ENCODE results near the gene THAP10. TPM values are rescaled to one million over a fixed set of nuclear protein-coding genes. Genes with fewer than 3 reads are reported as not detected.

THAP10 gene
- polyA plus RNA-seq, 1 of the 3 experiments (the other 2 are of a cell fraction) = 3.2 TPM

- WGBS (ENCODE audit: low lambda C conversion rate) = 95% methylated on average over 20 of the region's 20 CpGs
- no peak for DNase-seq
These were observed 60.1 kb downstream of the THAP10 start for GRCh38 chr15:70832176-70832575.

More at GRCh38 chr15:70832176-70832575, 60.1 kb downstream of the THAP10 start:
- Histone ChIP-seq H3K27ac (ENCODE audit: low read depth in 2 of 2, low read length in 1 of 2) (0 out of 4 replicates have a peak overlapping the region, but pooled peaks of 1 of the 2 experiments have one; percentile 91), H2AFZ (ENCODE audit: low read depth) (no peak overlapping the region), H3F3A (replicated peaks; ENCODE audit: insufficient read depth) (peaks cover 61% of the 10 kb centered on the region), H3K9ac (no peak overlapping the region), H3K36me3 (replicated peaks in 1 of 2; ENCODE audit: control insufficient read depth in 1 of 2, insufficient read depth in 2 of 2, low read length in 1 of 2) (peaks cover 45 to 52% of the 10 kb centered on the region in 2 experiments), H3K9me2 (no peaks in the 10 kb centered on the region), H3K4me1 (ENCODE audit: control insufficient read depth in 1 of 2, insufficient read depth in 2 of 2, low read depth in 1 of 2, low read length in 1 of 2) (peaks cover 4 to 23% of the 10 kb centered on the region in 2 experiments), H3K9me3 (no peaks in the 10 kb centered on the region), H3K4me2 (no peak overlapping the region), H3K4me3 (ENCODE audit: low read depth in 2 of 2, low read length in 1 of 2) (no peak overlapping the region), H3K79me2 (ENCODE audit: insufficient read depth) (peaks cover 30% of the 10 kb centered on the region; the same call in 1 of the 2 replicates), H3K27me3 (ENCODE audit: insufficient read depth) (no peaks in the 10 kb centered on the region), H4K20me1 (ENCODE audit: insufficient read depth) (no peaks in the 10 kb centered on the region)
- TF ChIP-seq SIN3A (IDR thresholded peaks at IDR 0.05; ENCODE audit: borderline replicate concordance, low read depth, low read length) = no peak
- no peak for TF ChIP-seq CTCF (IDR thresholded peaks at IDR 0.05)
- TF ChIP-seq RFX5 (IDR thresholded peaks at IDR 0.05; ENCODE audit: low read length) = no peak
- no peak for TF ChIP-seq GATA2 (CRISPR knock-in tag; IDR thresholded peaks at IDR 0.05)
- no peak for TF ChIP-seq EP300 (IDR thresholded peaks at IDR 0.05; ENCODE audit: borderline replicate concordance in 1 of 2, low read depth in 1 of 2, low read length in 1 of 2)
- no peak for TF ChIP-seq FOSL2 (IDR thresholded peaks at IDR 0.05; ENCODE audit: borderline replicate concordance, low read depth)
- no peak for TF ChIP-seq PBX3 (IDR thresholded peaks at IDR 0.05)
- TF ChIP-seq MEF2A (IDR thresholded peaks at IDR 0.05; ENCODE audit: borderline replicate concordance, low read depth) = no peak
- TF ChIP-seq FOXJ3 (CRISPR knock-in tag; IDR thresholded peaks at IDR 0.05) = no peak
- no peak for TF ChIP-seq RCOR1 (IDR thresholded peaks at IDR 0.05; ENCODE audit: low read length)
- TF ChIP-seq, protein P1, sequence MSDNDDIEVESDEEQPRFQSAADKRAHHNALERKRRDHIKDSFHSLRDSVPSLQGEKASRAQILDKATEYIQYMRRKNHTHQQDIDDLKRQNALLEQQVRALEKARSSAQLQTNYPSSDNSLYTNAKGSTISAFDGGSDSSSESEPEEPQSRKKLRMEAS (IDR thresholded peaks at IDR 0.05; ENCODE audit: low read depth) = no peak
- TF ChIP-seq, protein P2, sequence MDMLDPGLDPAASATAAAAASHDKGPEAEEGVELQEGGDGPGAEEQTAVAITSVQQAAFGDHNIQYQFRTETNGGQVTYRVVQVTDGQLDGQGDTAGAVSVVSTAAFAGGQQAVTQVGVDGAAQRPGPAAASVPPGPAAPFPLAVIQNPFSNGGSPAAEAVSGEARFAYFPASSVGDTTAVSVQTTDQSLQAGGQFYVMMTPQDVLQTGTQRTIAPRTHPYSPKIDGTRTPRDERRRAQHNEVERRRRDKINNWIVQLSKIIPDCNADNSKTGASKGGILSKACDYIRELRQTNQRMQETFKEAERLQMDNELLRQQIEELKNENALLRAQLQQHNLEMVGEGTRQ (IDR thresholded peaks at IDR 0.05; ENCODE audit: borderline replicate concordance, low read depth, low read length) = no peak
- no peak for TF ChIP-seq RAD21 (IDR thresholded peaks at IDR 0.05; ENCODE audit: low read length)
- no peak for TF ChIP-seq SMC3 (IDR thresholded peaks at IDR 0.05; ENCODE audit: low read depth, low read length)
- no peak for TF ChIP-seq IRF3 (IDR thresholded peaks at IDR 0.05; ENCODE audit: low read depth, low read length)
- TF ChIP-seq NRF1 (IDR thresholded peaks at IDR 0.05; ENCODE audit: low read depth, low read length) = no peak
- ChIA-PET POLR2A (no interaction called here), CTCF (interaction anchor here (0.8 kb wide), 1 partner anchor 36 kb away, joined by 3 read pairs; no protein-coding TSS in a partner anchor)

Other genes starting within 250 kb of the THAP10 start
- 35.9 and 57.1 TPM in 2 replicates for gene UACA, start 128.9 kb downstream of the THAP10 start, polyA plus RNA-seq (2012; rRNA removed)
- gene LARP6, start 38.3 kb downstream of the THAP10 start, polyA plus RNA-seq (2012; rRNA removed) = 193 and 236 TPM in 2 replicates
- 7.2 and 10.4 TPM in 2 replicates for gene LRRC49, start 393 bp upstream of the THAP10 start, polyA plus RNA-seq (2012; rRNA removed)
- gene THSD4, start 223.0 kb upstream of the THAP10 start, polyA plus RNA-seq (2012; rRNA removed) = 64.8 and 79.1 TPM in 2 replicates